Measurements from ENCODE around the gene EZH2. TPM values are rescaled to one million over a fixed set of nuclear protein-coding genes. Genes with fewer than 3 reads are reported as not detected.

The EZH2 gene
- total RNA-seq, 4 donors from 2014 or later, result 1.7 to 5.8 (median 2.4) TPM

GRCh38 chr7:148912758-148913541, 28.9 kb upstream of the EZH2 start:
- TF ChIP-seq CTCF (IDR thresholded peaks at IDR 0.05), result no peak
- ATAC-seq (ENCODE audit: low FRiP score) (no peak), DNase-seq (ENCODE audit: low spot score) (no peak)

DNA sequence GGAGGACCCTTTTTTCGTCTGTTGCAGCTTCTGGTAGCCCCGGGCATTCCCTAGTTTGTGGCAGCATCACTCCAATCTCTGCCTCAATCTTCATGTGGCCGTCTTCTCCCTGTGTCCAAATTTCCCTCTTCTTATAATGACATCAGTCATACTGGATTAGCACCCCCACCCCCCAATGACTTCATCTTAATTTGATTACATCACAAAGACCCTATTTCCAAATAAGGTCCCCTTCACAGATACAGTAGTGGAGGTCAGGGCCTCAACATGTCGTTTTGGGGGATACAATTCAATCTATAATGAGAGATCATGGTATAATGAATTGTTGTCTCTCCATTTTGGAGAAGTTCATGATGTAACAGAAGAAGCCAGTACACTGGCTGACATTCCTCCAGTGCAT, 28.1 kb upstream of the EZH2 start:
- no peak for DNase-seq (ENCODE audit: low spot score)
- ATAC-seq (ENCODE audit: low FRiP score), result no peak

GRCh38 chr7:148911626-148912025, 27.5 kb upstream of the EZH2 start:
- DNase-seq (ENCODE audit: low spot score), result no peak

More for the DNA sequence above, 28.1 kb upstream of the EZH2 start:
- TF ChIP-seq CTCF (IDR thresholded peaks at IDR 0.05), result no peak

GRCh38 chr7:148909568-148909967, 25.5 kb upstream of the EZH2 start:
- ATAC-seq (ENCODE audit: low FRiP score) (no peak), DNase-seq (ENCODE audit: low spot score) (no peak)
- no peak for TF ChIP-seq CTCF (IDR thresholded peaks at IDR 0.05)

More at GRCh38 chr7:148911626-148912025, 27.5 kb upstream of the EZH2 start:
- no peak for ATAC-seq (ENCODE audit: low FRiP score)
- TF ChIP-seq CTCF (IDR thresholded peaks at IDR 0.05), result no peak

DNA sequence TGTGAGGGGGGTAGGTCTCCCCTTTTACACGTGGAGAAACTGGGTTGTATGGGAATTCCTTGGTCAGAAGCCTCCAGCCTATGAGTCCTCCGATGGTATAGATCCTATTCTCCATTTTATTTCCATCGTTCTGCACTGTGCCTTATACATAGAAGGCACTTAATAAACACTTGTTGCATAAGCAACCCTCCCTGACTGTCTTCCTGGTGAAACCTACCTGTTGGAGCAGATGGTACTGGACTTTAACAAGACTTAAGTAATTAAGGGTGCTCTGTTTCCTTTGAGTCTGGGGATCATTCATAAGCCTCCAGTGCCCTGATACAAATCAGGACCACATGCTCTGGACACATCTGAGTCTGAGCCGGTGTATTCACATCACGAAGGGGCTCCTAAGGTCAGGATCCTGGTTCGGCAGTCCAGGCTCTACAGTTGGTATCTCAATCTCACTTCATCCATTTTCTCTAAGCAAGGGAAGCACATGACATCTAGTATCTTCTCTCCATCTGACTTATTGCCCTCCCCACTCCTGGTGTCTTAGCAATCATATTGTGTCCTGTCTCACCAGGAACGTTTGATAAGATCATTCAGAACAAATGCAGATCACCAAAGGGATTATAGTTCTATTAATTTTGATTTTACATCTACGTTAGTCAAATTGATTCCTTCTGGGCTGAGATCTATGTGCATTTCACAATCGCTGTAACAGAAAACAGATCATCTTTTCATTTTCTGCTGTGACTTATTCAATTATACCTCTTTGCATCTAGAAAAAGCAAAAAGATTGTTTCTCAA, 22.8 kb upstream of the EZH2 start:
- ATAC-seq (ENCODE audit: low FRiP score), result no peak
- no peak for DNase-seq (ENCODE audit: low spot score)
- no peak for TF ChIP-seq CTCF (IDR thresholded peaks at IDR 0.05)

DNA sequence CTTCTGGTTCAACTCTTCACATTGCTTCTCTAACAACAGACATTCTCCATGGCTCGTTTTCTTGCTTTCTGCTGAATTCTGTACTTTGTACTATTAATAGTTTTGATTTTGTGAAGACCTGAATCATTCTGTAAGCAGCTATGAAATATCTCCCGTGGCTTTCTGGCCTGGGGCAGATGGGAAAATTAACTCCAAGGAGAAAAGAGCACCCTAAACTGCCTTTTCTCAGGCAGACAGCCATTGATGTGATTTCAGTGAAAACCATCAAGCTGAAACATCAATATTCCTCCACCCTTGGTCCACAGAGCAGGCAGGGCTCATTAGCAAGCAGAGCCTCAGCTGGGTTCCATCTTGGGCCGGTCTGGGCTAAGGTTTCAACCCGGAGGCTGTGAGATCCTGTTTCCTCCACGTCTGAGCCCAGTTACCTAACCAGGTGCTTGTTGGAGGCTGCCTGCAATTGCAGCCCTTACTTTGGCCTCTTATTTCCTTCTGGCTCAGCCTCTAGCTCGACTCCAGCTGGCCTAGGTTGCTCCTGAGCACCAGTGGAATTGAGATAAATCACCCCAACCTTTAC, 21.1 kb upstream of the EZH2 start:
- DNase-seq (ENCODE audit: low spot score) (no peak), ATAC-seq (ENCODE audit: low FRiP score) (no peak)
- TF ChIP-seq CTCF (IDR thresholded peaks at IDR 0.05), result no peak

Data from omental fat pad (tissue), 4 donors.